ENCODE measurements around the gene ATP6V0E1. TPM values are rescaled to one million over a fixed set of nuclear protein-coding genes. Genes with fewer than 3 reads are reported as not detected.

ATP6V0E1 gene
- total RNA-seq, 1 donor from 2014 or later = 103 TPM

GRCh38 chr5:172956936-172957335, 26.6 kb upstream of the ATP6V0E1 start:
- DNase-seq = no peak

GRCh38 chr5:172957458-172957857, 26.1 kb upstream of the ATP6V0E1 start:
- no peak for DNase-seq

GRCh38 chr5:172958331-172959046, 25.1 kb upstream of the ATP6V0E1 start:
- DNase-seq = no peak

- no peak for DNase-seq
Measured at GRCh38 chr5:172959824-172960799, 23.5 kb upstream of the ATP6V0E1 start.

GRCh38 chr5:172969921-172970320, 13.7 kb upstream of the ATP6V0E1 start:
- DNase-seq = no peak

GRCh38 chr5:172971482-172971881, 12.1 kb upstream of the ATP6V0E1 start:
- DNase-seq = no peak

GRCh38 chr5:172972552-172972951, 11.0 kb upstream of the ATP6V0E1 start:
- DNase-seq = no peak

- peak; percentile 40 for DNase-seq
Measured at GRCh38 chr5:172973127-172973916, 10.2 kb upstream of the ATP6V0E1 start.

- DNase-seq = no peak
Measured at GRCh38 chr5:172973931-172974330, 9.6 kb upstream of the ATP6V0E1 start.

GRCh38 chr5:172975289-172975688, 8.3 kb upstream of the ATP6V0E1 start:
- DNase-seq = no peak

- no peak for DNase-seq
Measured at GRCh38 chr5:172979778-172980177, 3.8 kb upstream of the ATP6V0E1 start.

- DNase-seq = no peak
Measured at GRCh38 chr5:172981931-172982330, 1.6 kb upstream of the ATP6V0E1 start.

GRCh38 chr5:172984244-172984953, 828 bp downstream of the ATP6V0E1 start:
- peak; percentile 59 for DNase-seq

- no peak for DNase-seq
Measured at GRCh38 chr5:172985596-172985995, 2.0 kb downstream of the ATP6V0E1 start.

- DNase-seq = no peak
Measured at GRCh38 chr5:172988276-172988675, 4.7 kb downstream of the ATP6V0E1 start.

- DNase-seq = no peak
Measured at GRCh38 chr5:172990776-172991175, 7.2 kb downstream of the ATP6V0E1 start.

GRCh38 chr5:172994405-172994804, 10.8 kb downstream of the ATP6V0E1 start:
- no peak for DNase-seq

- DNase-seq = no peak
Measured at GRCh38 chr5:172999372-172999973, 15.9 kb downstream of the ATP6V0E1 start.

- DNase-seq = no peak
Measured at GRCh38 chr5:172999974-173000373, 16.4 kb downstream of the ATP6V0E1 start.

- no peak for DNase-seq
Measured at GRCh38 chr5:173001229-173001841, 17.8 kb downstream of the ATP6V0E1 start.

- no peak for DNase-seq
Measured at GRCh38 chr5:173003360-173003759, 19.8 kb downstream of the ATP6V0E1 start.
